K562 (cell line): ENCODE data around the gene SPINK4. TPM values are rescaled to one million over a fixed set of nuclear protein-coding genes. Genes with fewer than 3 reads are reported as not detected.

ENCODE experiments used
- ATAC-seq: fragments of 200-7000 bp; cut with Tn5 transposase; 3 replicates; pipeline ENCODE4 v1.9.1; 2020; ENCODE audit warnings: moderate library complexity
- BruUV-seq: library from RNA; stranded (reverse); fragments of 400-500 nt; replicated peaks from 2 replicates; lab custom pipeline; 2021; lab: Mats Ljungman, UMichigan
- CTCF ChIA-PET: fragments of 300-600 bp; formaldehyde crosslinking; extraction: SDS; loops from one replicate; lab custom pipeline; 2021; ENCODE audit warnings: low intra/inter-chr PET ratio; lab: Yijun Ruan, JAX
- POLR2A ChIA-PET: fragments of 300-600, 350-650 bp; sonication (Branson Sonifier 250); formaldehyde crosslinking; extraction: SDS; loops from one replicate; lab custom pipeline; 2021; ENCODE audit warnings: antibody characterized with exemption, inconsistent platforms; lab: Yijun Ruan, JAX
- DNase-seq, 4 experiments: peaks; one replicate each; pipeline versions ENCODE4 v3.0.0 to v3.0.0-alpha.2; 2011 to 2018; ENCODE audit warnings: low spot score in 3 of 4, mixed read lengths in 3 of 4; ENCODE audit errors: extremely low read depth in 1 of 4
- FAIRE-seq: peaks from 2 replicates; lab custom pipeline; 2011; peaks lifted over from hg19 to GRCh38; lab: Jason Lieb, UNC
- H2AFZ ChIP-seq: 2 replicates; pipeline ENCODE4 v1.6.0; 2011; ENCODE audit warnings: low read depth, low read length, control low read depth, inconsistent platforms
- H3K27ac ChIP-seq: fragments of 200-600 bp; 3 replicates; pipeline ENCODE4 v1.8.0; 2011; ENCODE audit warnings: low read depth, mild to moderate bottlenecking, control low read depth, inconsistent platforms, low read length, moderate library complexity, mixed read lengths; ENCODE audit errors: extremely low read depth
- H3K27me3 ChIP-seq, 2 experiments: fragments of 300-600 bp in 1 of 2; 2 replicates in 1 of 2; 3 replicates in 1 of 2; pipeline versions ENCODE4 v1.6.0 to v1.8.0; 2011; ENCODE audit warnings: inconsistent platforms in 2 of 2, low read length in 2 of 2, mild to moderate bottlenecking in 1 of 2, mixed read lengths in 1 of 2, moderate library complexity in 1 of 2; ENCODE audit not compliant: control insufficient read depth in 2 of 2, insufficient read depth in 2 of 2
- H3K36me3 ChIP-seq: fragments of 300-600 bp; 3 replicates; pipeline ENCODE4 v1.8.0; 2011; ENCODE audit warnings: mild to moderate bottlenecking, low read length, inconsistent platforms; ENCODE audit not compliant: control insufficient read depth, insufficient read depth
- H3K4me1 ChIP-seq, 2 experiments: fragments of 200-600 bp in 1 of 2; replicated peaks in 1 of 2; 2 replicates in 1 of 2; 3 replicates in 1 of 2; pipeline versions ENCODE4 v1.5.1 to v1.8.0; 2011; ENCODE audit warnings: inconsistent platforms in 2 of 2, low read length in 2 of 2, mild to moderate bottlenecking in 1 of 2, mixed read lengths in 1 of 2, moderate library complexity in 1 of 2; ENCODE audit not compliant: control insufficient read depth in 2 of 2, insufficient read depth in 2 of 2
- H3K4me2 ChIP-seq: 2 replicates; pipeline ENCODE4 v1.6.1; 2011; ENCODE audit warnings: low read length, control low read depth, inconsistent platforms, mixed read lengths; ENCODE audit not compliant: insufficient read depth
- H3K4me3 ChIP-seq: fragments of 200-600 bp; sonication (generic), shearing (Covaris generic); 2 replicates; pipeline ENCODE4 v1.5.1; 2016; ENCODE audit warnings: control low read depth, inconsistent platforms
- H3K79me2 ChIP-seq: fragments of 200-600 bp; 3 replicates; pipeline ENCODE4 v1.8.0; 2011; ENCODE audit warnings: low read length, inconsistent platforms; ENCODE audit not compliant: control insufficient read depth, insufficient read depth
- H3K9ac ChIP-seq, 2 experiments: 2 replicates each; pipeline versions ENCODE4 v1.6.0 to v1.6.1; 2011; ENCODE audit warnings: low read depth in 2 of 2, low read length in 2 of 2, control low read depth in 1 of 2, inconsistent platforms in 1 of 2, mild to moderate bottlenecking in 1 of 2, mixed read lengths in 1 of 2; ENCODE audit not compliant: insufficient read depth in 1 of 2
- H3K9me1 ChIP-seq: one replicate; pipeline ENCODE4 v1.6.0; 2011; ENCODE audit warnings: inconsistent platforms, mild to moderate bottlenecking, low read length, moderate library complexity; ENCODE audit not compliant: control insufficient read depth, insufficient read depth
- H3K9me3 ChIP-seq: replicated peaks from 2 replicates; pipeline ENCODE4 v1.5.1; 2011; ENCODE audit warnings: low read depth, low read length, inconsistent platforms; ENCODE audit not compliant: control insufficient read depth, insufficient read depth
- H4K20me1 ChIP-seq: replicated peaks from 2 replicates; pipeline ENCODE4 v1.6.1; 2011; ENCODE audit warnings: low read length, inconsistent platforms, mixed read lengths; ENCODE audit not compliant: control insufficient read depth, insufficient read depth
- E2F3 ChIP-seq: fragments of 250-450 bp; sonication (Bioruptor Pico); IDR thresholded peaks from 2 replicates; pipeline ENCODE4 v1.4.0; 2020; ENCODE audit warnings: mild to moderate bottlenecking
- HNRNPLL ChIP-seq: fragments of 200-400 bp; formaldehyde crosslinking; IDR thresholded peaks from 2 replicates; pipeline ENCODE4 v1.6.1; 2017; ENCODE audit warnings: low read length, low read depth, mild to moderate bottlenecking; ENCODE audit not compliant: poor library complexity, severe bottlenecking
- ILF3 ChIP-seq: fragments of 450-650 bp; IDR thresholded peaks from 2 replicates; pipeline ENCODE4 v1.6.1; 2018; ENCODE audit warnings: antibody characterized with exemption, mild to moderate bottlenecking, moderate library complexity, borderline replicate concordance
- MLX ChIP-seq, 2 experiments: fragments of 450-650 bp in 1 of 2; sonication (generic) in 1 of 2; formaldehyde crosslinking; conservative IDR thresholded peaks; 2 replicates each; pipeline versions ENCODE4 v1.4.0 to v1.8.1; 2020 to 2022; ENCODE audit warnings: mild to moderate bottlenecking in 1 of 2, missing genetic modification reagents in 1 of 2
- NRF1 ChIP-seq, 2 experiments: fragments of 450-650 bp; IDR thresholded peaks in 1 of 2; conservative IDR thresholded peaks in 1 of 2; 2 replicates each; pipeline ENCODE4 v1.6.1; 2014; ENCODE audit warnings: mild to moderate bottlenecking in 2 of 2
- RAD21 ChIP-seq, 2 experiments: fragments of 250-450 bp in 1 of 2; fragments of 450-650 bp in 1 of 2; sonication (Bioruptor Pico) in 1 of 2; formaldehyde crosslinking in 1 of 2; IDR thresholded peaks in 1 of 2; conservative IDR thresholded peaks in 1 of 2; 2 replicates each; pipeline versions ENCODE4 v1.4.0 to v1.8.0; 2020 to 2022; ENCODE audit warnings: mild to moderate bottlenecking in 2 of 2, moderate library complexity in 1 of 2
- RBFOX2 ChIP-seq: fragments of 200-400 bp; formaldehyde crosslinking; IDR thresholded peaks from 2 replicates; pipeline ENCODE4 v1.6.1; 2017; ENCODE audit warnings: low read depth, mild to moderate bottlenecking, low read length, moderate library complexity
- RERE ChIP-seq: sonication (generic); formaldehyde crosslinking; IDR thresholded peaks from 2 replicates; pipeline ENCODE4 v1.8.0; 2023; ENCODE audit warnings: missing genetic modification reagents, mild to moderate bottlenecking, borderline replicate concordance
- RFX1 ChIP-seq: fragments of 450-650 bp; IDR thresholded peaks from 2 replicates; pipeline ENCODE4 v1.6.1; 2016; ENCODE audit warnings: mild to moderate bottlenecking, moderate library complexity
- WGBS: fragments of 100-300 bp; shearing (Covaris generic); methylation state at CpG from one replicate; pipeline ENCODE4 v1.1.6; 2016; ENCODE audit warnings: low coverage, mixed read lengths; ENCODE audit not compliant: insufficient coverage; ENCODE audit errors: missing lambda C conversion rate; 5-methylcytosine and 5-hydroxymethylcytosine counted together
- in situ Hi-C: fragments of 300-500 bp; cut with MboI; formaldehyde crosslinking; loops from 4 replicates; pipeline ENCODE4 v1.15.0; 2018; ENCODE audit warnings: inconsistent platforms, mixed read lengths
- intact Hi-C: fragments of 100-400 bp; cut with micrococcal nuclease; formaldehyde crosslinking; loops from 2 replicates; pipeline ENCODE4 v1.14.2; 2022
- polyA plus RNA-seq, 8 experiments: library from polyadenylated mRNA; depleted of rRNA in 4 of 8; stranded (reverse) in 5 of 8; unstranded in 3 of 8; fragments of >200 nt; fragmentation: Nextera tagmentation in 2 of 8; fragmentation: Illumina TruSeq in 1 of 8; extraction: Ambion mirVana in 2 of 8; extraction: Trizol in 1 of 8; gene quantifications; 2 replicates each; pipeline versions ENCODE4 v1.2.1 to v1.2.3, GENCODE V29; 2011 to 2014; ENCODE audit warnings: inconsistent platforms in 1 of 8, missing spikeins in 1 of 8
- total RNA-seq, 7 experiments: library from RNA; depleted of rRNA in 6 of 7; stranded (reverse); fragments of >200 nt in 6 of 7; fragmentation: Illumina TruSeq in 2 of 7; extraction: Trizol in 2 of 7; gene quantifications; 2 replicates each; pipeline versions ENCODE4 v1.2.1 to v1.2.3, GENCODE V29; 2011 to 2021; ENCODE audit warnings: low replicate concordance in 1 of 7
- TF ChIP-seq, protein P1 (sequence below): fragments of 450-650 bp; formaldehyde crosslinking; IDR thresholded peaks from 2 replicates; pipeline ENCODE4 v1.4.0; 2020; ENCODE audit warnings: mild to moderate bottlenecking, moderate library complexity
- TF ChIP-seq, protein P2 (sequence below), 3 experiments: IDR thresholded peaks in 2 of 3; conservative IDR thresholded peaks in 1 of 3; 2 replicates each; pipeline ENCODE4 v1.5.1; 2011 to 2012; ENCODE audit warnings: low read length in 3 of 3, mild to moderate bottlenecking in 3 of 3, control low read depth in 2 of 3, improper control_type of control experiment in 1 of 3, inconsistent platforms in 1 of 3, low read depth in 1 of 3, mixed read lengths in 1 of 3, moderate library complexity in 1 of 3; ENCODE audit not compliant: insufficient read depth in 2 of 3

The SPINK4 gene
- total and polyA plus RNA-seq, 9 of the 15 experiments (the other 6 are each of a cell fraction or from before 2014, with no cell fraction given) = 0.74 to 5.5 (median 2.1) TPM; not detected in 2

DNA sequence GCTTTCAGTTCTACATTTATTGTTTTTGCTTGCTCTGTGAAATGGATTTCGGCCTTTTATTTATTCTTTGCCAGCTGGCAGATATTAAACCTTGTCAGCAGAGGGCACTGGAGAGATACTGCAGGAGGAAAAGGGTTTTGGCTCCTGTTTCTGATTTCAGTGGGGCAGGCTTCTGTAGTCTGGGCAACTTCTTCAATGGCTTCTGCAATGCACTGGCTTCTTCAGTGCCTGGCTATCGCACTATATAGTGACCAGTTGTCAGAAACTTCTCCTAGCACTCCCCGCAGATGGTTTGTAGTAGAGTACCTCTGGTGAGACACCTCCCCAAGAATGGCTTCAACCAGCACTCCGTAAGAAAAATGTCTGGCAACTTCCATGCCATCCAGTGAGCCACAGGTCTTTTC lies 47.1 kb downstream of the SPINK4 start:
- H3K36me3 ChIP-seq = peaks cover 8% of the 10 kb centered on the region
- in situ Hi-C loops = no loop called here
- H3K4me1 ChIP-seq = peaks cover 4 to 14% of the 10 kb centered on the region in 2 experiments; a peak in 4 of 5 replicates
- H3K27me3 ChIP-seq = no peaks in the 10 kb centered on the region
- intact Hi-C loops = loop anchor here (10.0 kb wide), 1 partner anchor 168 kb away; no protein-coding TSS in a partner anchor
- H3K9me1 ChIP-seq = no peaks in the 10 kb centered on the region
- no peak for ATAC-seq
- ChIA-PET POLR2A (interaction anchor here (1.0 kb wide), 1 partner anchor 13 kb away, joined by 7 read pairs; no protein-coding TSS in a partner anchor), CTCF (interaction anchor here (1.6 kb wide), 1 partner anchor 435 kb away, joined by 11 read pairs; no protein-coding TSS in a partner anchor)
- H3K4me3 ChIP-seq = no peak overlapping the region
- no peak overlapping the region for H3K4me2 ChIP-seq
- 55% methylated on average over 4 of the region's 4 CpGs for WGBS
- FAIRE-seq = peak; percentile 26
- no TSS peak for BruUV-seq
- peak in 2 of 4 experiments; percentile 32 to 42 for DNase-seq
- H3K79me2 ChIP-seq = peaks cover 18% of the 10 kb centered on the region
- 0 out of 2 replicates have a peak, but pooled peaks cover 3% of the 10 kb centered on the region for H4K20me1 ChIP-seq
- no peaks in the 10 kb centered on the region for H3K9me3 ChIP-seq
- no peak overlapping the region for H2AFZ ChIP-seq
- no peak overlapping the region for H3K27ac ChIP-seq
- no peak overlapping the region for H3K9ac ChIP-seq
- TF ChIP-seq RAD21 (CRISPR knock-in tag; conservative IDR thresholded peaks at IDR 0.05 in 1 of 2, IDR thresholded peaks at IDR 0.05 in 1 of 2) (peak; percentile 45 to 49), MLX (CRISPR knock-in tag; conservative IDR thresholded peaks at IDR 0.05) (no peak), HNRNPLL (no peak), RERE (no peak), RFX1 (peak; percentile 9; the same call in 1 of the 2 replicates), ILF3 (no peak), RBFOX2 (no peak), E2F3 (CRISPR knock-in tag) (no peak), NRF1 (conservative IDR thresholded peaks at IDR 0.05 in 1 of 2, IDR thresholded peaks at IDR 0.05 in 1 of 2) (no peak)
- TF ChIP-seq, protein P1, sequence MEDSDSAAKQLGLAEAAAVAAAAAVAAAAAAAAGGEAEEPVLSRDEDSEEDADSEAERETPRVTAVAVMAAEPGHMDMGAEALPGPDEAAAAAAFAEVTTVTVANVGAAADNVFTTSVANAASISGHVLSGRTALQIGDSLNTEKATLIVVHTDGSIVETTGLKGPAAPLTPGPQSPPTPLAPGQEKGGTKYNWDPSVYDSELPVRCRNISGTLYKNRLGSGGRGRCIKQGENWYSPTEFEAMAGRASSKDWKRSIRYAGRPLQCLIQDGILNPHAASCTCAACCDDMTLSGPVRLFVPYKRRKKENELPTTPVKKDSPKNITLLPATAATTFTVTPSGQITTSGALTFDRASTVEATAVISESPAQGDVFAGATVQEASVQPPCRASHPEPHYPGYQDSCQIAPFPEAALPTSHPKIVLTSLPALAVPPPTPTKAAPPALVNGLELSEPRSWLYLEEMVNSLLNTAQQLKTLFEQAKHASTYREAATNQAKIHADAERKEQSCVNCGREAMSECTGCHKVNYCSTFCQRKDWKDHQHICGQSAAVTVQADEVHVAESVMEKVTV (CRISPR knock-in tag) = peak; percentile 37; the same call in 1 of the 2 replicates
- TF ChIP-seq, protein P2, sequence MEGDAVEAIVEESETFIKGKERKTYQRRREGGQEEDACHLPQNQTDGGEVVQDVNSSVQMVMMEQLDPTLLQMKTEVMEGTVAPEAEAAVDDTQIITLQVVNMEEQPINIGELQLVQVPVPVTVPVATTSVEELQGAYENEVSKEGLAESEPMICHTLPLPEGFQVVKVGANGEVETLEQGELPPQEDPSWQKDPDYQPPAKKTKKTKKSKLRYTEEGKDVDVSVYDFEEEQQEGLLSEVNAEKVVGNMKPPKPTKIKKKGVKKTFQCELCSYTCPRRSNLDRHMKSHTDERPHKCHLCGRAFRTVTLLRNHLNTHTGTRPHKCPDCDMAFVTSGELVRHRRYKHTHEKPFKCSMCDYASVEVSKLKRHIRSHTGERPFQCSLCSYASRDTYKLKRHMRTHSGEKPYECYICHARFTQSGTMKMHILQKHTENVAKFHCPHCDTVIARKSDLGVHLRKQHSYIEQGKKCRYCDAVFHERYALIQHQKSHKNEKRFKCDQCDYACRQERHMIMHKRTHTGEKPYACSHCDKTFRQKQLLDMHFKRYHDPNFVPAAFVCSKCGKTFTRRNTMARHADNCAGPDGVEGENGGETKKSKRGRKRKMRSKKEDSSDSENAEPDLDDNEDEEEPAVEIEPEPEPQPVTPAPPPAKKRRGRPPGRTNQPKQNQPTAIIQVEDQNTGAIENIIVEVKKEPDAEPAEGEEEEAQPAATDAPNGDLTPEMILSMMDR (IDR thresholded peaks at IDR 0.05 in 2 of 3, conservative IDR thresholded peaks at IDR 0.05 in 1 of 3; ENCODE audit: insufficient read depth in 2 of 3, low read depth in 1 of 3, low read length in 3 of 3) = peak; percentile 56 to 72 (median 65)
